Glutamatergic neuron (in vitro differentiated cells): Measurements from ENCODE around the gene MUC5AC. TPM values are rescaled to one million over a fixed set of nuclear protein-coding genes. Genes with fewer than 3 reads are reported as not detected.

ENCODE experiments used
- DNase-seq: peaks from one replicate; pipeline ENCODE4 v3.0.0; 2022
- H3K27ac Mint-ChIP-seq: one replicate; pipeline ENCODE4 v1.8.0; 2020; ENCODE audit warnings: mild to moderate bottlenecking, mixed read lengths, inconsistent platforms; ENCODE audit not compliant: unreplicated experiment
- H3K27me3 Mint-ChIP-seq: one replicate; pipeline ENCODE4 v1.8.0; 2020; ENCODE audit warnings: mild to moderate bottlenecking, moderate library complexity, mixed read lengths, inconsistent platforms; ENCODE audit not compliant: unreplicated experiment
- H3K36me3 Mint-ChIP-seq: one replicate; pipeline ENCODE4 v1.8.0; 2020; ENCODE audit warnings: mild to moderate bottlenecking, mixed read lengths, inconsistent platforms; ENCODE audit not compliant: unreplicated experiment
- H3K4me1 Mint-ChIP-seq: one replicate; pipeline ENCODE4 v1.8.0; 2020; ENCODE audit warnings: mild to moderate bottlenecking, low read depth, mixed read lengths, inconsistent platforms; ENCODE audit not compliant: unreplicated experiment
- H3K4me3 Mint-ChIP-seq: one replicate; pipeline ENCODE4 v1.8.0; 2020; ENCODE audit warnings: mild to moderate bottlenecking, mixed read lengths, inconsistent platforms; ENCODE audit not compliant: unreplicated experiment
- H3K9me3 Mint-ChIP-seq: one replicate; pipeline ENCODE4 v1.8.0; 2020; ENCODE audit warnings: mild to moderate bottlenecking, moderate library complexity, mixed read lengths, inconsistent platforms; ENCODE audit not compliant: unreplicated experiment
- total RNA-seq: library from RNA; stranded (reverse); fragmentation: NEBNext Ultra II Directional; extraction: Animal tissue kit (Norgen Biotek cat#: 25700); gene quantifications from one replicate; pipeline ENCODE4 v1.2.1, GENCODE V29; 2021; ENCODE audit not compliant: unreplicated experiment
- TF ChIP-seq, protein P1 (sequence below): fragments of 200-600 bp; sonication (generic); IDR thresholded peaks from one replicate; pipeline ENCODE4 v1.5.0; 2021; ENCODE audit not compliant: partially characterized antibody, unreplicated experiment

The MUC5AC gene
- total RNA-seq, 1 donor from 2014 or later, result not detected

DNA sequence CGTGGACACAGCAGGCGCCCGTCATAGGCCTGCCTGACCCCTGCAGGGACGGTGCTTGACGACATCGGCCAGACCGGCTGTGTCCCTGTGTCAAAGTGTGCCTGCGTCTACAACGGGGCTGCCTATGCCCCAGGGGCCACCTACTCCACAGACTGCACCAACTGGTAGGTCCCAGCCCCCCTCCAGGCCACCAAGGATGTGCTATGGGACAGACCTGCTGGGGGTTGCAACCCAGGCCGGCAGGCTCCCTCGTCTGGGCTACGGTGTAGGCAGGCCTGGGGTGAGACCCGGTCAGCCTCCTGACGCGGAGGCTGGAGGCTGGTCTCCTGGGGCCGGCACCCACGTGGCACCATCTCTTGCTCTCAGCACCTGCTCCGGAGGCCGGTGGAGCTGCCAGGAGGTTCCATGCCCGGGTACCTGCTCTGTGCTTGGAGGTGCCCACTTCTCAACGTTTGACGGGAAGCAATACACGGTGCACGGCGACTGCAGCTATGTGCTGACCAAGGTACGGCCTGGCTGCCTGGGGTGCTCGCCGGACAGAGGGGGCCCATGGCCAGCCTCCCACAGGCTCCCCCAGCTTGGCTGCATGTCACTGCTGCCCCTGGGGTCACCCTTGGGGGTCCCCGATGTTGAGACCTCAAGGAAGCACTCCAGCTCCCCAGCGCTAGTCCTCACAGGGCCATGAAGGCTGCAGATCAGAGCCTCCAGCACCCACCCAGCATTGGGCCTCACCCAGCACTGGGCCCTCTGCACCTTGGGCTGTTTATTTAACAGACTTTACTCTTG, 7.7 kb downstream of the MUC5AC start:
- Mint-ChIP-seq H3K4me3 (no peak overlapping the region), H3K4me1 (no peaks in the 10 kb centered on the region), H3K27me3 (peaks cover 5% of the 10 kb centered on the region), H3K9me3 (peaks cover 10% of the 10 kb centered on the region), H3K36me3 (no peaks in the 10 kb centered on the region), H3K27ac (no peak overlapping the region)
- TF ChIP-seq, protein P1, sequence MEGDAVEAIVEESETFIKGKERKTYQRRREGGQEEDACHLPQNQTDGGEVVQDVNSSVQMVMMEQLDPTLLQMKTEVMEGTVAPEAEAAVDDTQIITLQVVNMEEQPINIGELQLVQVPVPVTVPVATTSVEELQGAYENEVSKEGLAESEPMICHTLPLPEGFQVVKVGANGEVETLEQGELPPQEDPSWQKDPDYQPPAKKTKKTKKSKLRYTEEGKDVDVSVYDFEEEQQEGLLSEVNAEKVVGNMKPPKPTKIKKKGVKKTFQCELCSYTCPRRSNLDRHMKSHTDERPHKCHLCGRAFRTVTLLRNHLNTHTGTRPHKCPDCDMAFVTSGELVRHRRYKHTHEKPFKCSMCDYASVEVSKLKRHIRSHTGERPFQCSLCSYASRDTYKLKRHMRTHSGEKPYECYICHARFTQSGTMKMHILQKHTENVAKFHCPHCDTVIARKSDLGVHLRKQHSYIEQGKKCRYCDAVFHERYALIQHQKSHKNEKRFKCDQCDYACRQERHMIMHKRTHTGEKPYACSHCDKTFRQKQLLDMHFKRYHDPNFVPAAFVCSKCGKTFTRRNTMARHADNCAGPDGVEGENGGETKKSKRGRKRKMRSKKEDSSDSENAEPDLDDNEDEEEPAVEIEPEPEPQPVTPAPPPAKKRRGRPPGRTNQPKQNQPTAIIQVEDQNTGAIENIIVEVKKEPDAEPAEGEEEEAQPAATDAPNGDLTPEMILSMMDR, result no peak
- no peak for DNase-seq

DNA sequence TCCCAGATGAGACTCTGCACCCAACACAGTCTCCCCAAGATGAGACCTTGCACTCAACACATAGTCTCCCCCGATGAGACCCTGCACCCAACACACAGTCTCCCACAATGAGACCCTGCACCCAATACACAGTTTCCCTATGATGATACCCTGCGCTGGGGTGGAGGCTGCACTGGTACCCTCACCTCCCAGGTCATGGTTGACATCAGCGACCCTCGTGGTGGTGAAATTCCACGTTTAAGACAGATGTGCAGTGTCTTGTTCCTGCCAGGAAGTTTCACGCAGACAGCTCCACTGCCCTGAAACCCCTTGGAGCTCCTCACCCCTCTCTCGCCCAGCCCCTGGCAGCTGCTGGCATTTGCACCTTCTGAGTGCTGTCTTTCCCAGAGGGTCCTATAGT, 9.5 kb downstream of the MUC5AC start:
- peaks cover 7% of the 10 kb centered on the region for H3K27me3 Mint-ChIP-seq
- no peak for DNase-seq
- H3K27ac Mint-ChIP-seq, result no peak overlapping the region
- no peaks in the 10 kb centered on the region for H3K4me1 Mint-ChIP-seq
- H3K4me3 Mint-ChIP-seq, result no peak overlapping the region
- H3K36me3 Mint-ChIP-seq, result no peaks in the 10 kb centered on the region
- peaks cover 17% of the 10 kb centered on the region for H3K9me3 Mint-ChIP-seq
- TF ChIP-seq, protein P1, result no peak

DNA sequence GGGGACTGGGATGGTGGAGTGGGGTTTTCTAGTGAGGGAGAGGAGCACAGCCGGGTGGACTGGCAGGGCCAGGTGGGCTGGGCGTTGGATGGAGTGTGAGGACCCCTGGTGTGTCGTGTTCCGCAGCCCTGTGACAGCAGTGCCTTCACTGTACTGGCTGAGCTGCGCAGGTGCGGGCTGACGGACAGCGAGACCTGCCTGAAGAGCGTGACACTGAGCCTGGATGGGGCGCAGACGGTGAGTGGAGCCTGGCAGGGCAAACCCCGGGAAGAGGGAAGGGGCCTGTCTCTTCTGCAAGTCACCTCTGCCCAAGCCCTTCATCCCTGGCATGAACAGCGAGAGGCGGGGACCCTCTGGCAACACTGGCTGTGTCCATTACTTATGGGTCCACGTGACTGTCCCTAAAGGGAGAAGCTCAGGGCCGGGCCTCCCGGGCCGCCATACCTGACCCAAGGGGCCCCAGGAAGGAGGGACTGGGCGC, 10.0 kb downstream of the MUC5AC start:
- Mint-ChIP-seq H3K4me3 (no peak overlapping the region), H3K9me3 (peaks cover 17% of the 10 kb centered on the region), H3K4me1 (no peaks in the 10 kb centered on the region), H3K27me3 (peaks cover 7% of the 10 kb centered on the region), H3K27ac (no peak overlapping the region), H3K36me3 (no peaks in the 10 kb centered on the region)
- DNase-seq, result no peak
- TF ChIP-seq, protein P1, result no peak

DNA sequence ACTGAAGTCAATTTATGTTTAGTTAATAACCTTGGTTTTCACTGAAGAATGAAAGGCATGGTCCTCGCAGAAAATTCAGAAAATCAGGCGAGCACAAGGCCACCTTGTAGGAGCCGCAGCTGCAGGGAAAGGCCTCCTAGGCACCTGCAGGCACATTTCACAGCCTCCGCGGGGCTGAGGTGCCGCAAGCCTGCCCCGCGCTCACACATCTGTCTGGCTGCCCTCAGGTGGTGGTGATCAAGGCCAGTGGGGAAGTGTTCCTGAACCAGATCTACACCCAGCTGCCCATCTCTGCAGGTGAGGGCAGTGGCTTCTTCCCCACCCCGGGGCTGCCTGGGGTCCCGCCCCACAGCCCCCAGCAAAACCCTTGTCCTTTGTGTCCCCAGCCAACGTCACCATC, 10.5 kb downstream of the MUC5AC start:
- TF ChIP-seq, protein P1, result no peak
- Mint-ChIP-seq H3K36me3 (no peaks in the 10 kb centered on the region), H3K27me3 (peaks cover 7% of the 10 kb centered on the region), H3K4me3 (no peak overlapping the region), H3K27ac (no peak overlapping the region), H3K9me3 (peaks cover 17% of the 10 kb centered on the region), H3K4me1 (no peaks in the 10 kb centered on the region)
- no peak for DNase-seq

DNA sequence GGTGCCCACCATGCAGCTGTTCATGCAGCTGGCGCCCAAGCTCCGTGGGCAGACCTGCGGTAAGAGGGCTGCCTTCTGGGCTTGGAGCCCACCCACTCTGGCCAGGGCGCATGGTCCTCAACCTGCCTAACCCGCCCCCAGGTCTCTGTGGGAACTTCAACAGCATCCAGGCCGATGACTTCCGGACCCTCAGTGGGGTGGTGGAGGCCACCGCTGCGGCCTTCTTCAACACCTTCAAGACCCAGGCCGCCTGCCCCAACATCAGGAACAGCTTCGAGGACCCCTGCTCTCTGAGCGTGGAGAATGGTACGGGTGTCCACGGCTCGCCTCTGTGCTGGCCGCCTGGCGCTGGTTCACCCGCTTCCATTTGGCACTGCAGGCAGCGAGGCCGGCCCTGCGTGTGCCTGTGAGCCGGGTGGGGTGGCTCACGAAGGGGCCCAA, 11.0 kb downstream of the MUC5AC start:
- H3K9me3 Mint-ChIP-seq, result peaks cover 17% of the 10 kb centered on the region
- peaks cover 7% of the 10 kb centered on the region for H3K27me3 Mint-ChIP-seq
- H3K36me3 Mint-ChIP-seq, result no peaks in the 10 kb centered on the region
- TF ChIP-seq, protein P1, result no peak
- no peak for DNase-seq
- H3K27ac Mint-ChIP-seq, result no peak overlapping the region
- no peak overlapping the region for H3K4me3 Mint-ChIP-seq
- H3K4me1 Mint-ChIP-seq, result no peaks in the 10 kb centered on the region
